Neutrophil (primary cell): ENCODE results near the gene ATXN3.
"Not testable (repeated sequence)": the region's sequence is repeated elsewhere in the genome, so short reads cannot be mapped to it uniquely, and the experiment has no call there.

Experiments used
- H3K27ac ChIP-seq: fragments of 200-600 bp; sonication (generic); 2 replicates; pipeline ENCODE4 v1.5.1; 2016; ENCODE audit warnings: mild to moderate bottlenecking, moderate library complexity
- H3K27me3 ChIP-seq: fragments of 200-600 bp; sonication (generic); 2 replicates; pipeline ENCODE4 v1.6.0; 2016; ENCODE audit warnings: mild to moderate bottlenecking
- H3K36me3 ChIP-seq: fragments of 200-600 bp; sonication (generic); 2 replicates; pipeline ENCODE4 v1.5.1; 2017
- H3K4me1 ChIP-seq, 2 experiments: fragments of 200-600 bp in 1 of 2; sonication (generic) in 1 of 2; 1 replicate in 1 of 2; 2 replicates in 1 of 2; pipeline versions ENCODE4 v1.5.1 to v1.6.1; 2013 to 2016; ENCODE audit warnings: low read depth in 1 of 2, low read length in 1 of 2, mild to moderate bottlenecking in 1 of 2, moderate library complexity in 1 of 2; ENCODE audit not compliant: control insufficient read depth in 1 of 2, insufficient read depth in 1 of 2
- H3K4me3 ChIP-seq, 2 experiments: fragments of 200-600 bp in 1 of 2; sonication (generic) in 1 of 2; 1 replicate in 1 of 2; 2 replicates in 1 of 2; pipeline ENCODE4 v1.5.1; 2013 to 2016; ENCODE audit warnings: low read depth in 1 of 2, low read length in 1 of 2, mild to moderate bottlenecking in 1 of 2, moderate library complexity in 1 of 2
- H3K9me3 ChIP-seq: fragments of 200-600 bp; sonication (generic); 2 replicates; pipeline ENCODE4 v1.5.1; 2016
- TF ChIP-seq, protein P1 (sequence below): fragments of 200-600 bp; sonication (generic); IDR thresholded peaks from 2 replicates; pipeline ENCODE4 v1.5.1; 2016; ENCODE audit warnings: antibody characterized with exemption

Gene ATXN3

DNA sequence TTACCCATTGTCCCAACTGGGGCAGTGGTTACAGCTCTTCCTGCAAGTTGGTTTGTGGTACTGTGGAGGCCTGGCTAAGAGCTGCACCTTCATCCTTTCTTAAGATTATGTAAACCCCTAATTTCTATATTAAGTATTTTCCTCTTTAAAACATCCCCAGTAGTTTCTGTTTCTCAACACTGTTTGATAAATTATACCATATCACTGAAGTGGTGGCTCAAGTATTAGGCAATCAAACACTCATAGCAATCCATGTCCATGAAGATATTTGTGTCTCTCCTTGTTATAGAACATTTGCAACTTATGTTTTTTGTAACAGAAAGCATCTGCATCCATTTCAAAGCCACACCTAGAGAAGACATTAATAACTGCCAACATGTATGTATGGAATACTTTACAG is 31.8 kb downstream of the ATXN3 start:
- Histone ChIP-seq H3K27ac (no peak overlapping the region), H3K4me3 (no peak overlapping the region), H3K9me3 (no peaks in the 10 kb centered on the region), H3K36me3 (peaks cover 73% of the 10 kb centered on the region), H3K4me1 (peaks cover 0 to 6% of the 10 kb centered on the region in 2 experiments), H3K27me3 (no peaks in the 10 kb centered on the region)
- TF ChIP-seq, protein P1, sequence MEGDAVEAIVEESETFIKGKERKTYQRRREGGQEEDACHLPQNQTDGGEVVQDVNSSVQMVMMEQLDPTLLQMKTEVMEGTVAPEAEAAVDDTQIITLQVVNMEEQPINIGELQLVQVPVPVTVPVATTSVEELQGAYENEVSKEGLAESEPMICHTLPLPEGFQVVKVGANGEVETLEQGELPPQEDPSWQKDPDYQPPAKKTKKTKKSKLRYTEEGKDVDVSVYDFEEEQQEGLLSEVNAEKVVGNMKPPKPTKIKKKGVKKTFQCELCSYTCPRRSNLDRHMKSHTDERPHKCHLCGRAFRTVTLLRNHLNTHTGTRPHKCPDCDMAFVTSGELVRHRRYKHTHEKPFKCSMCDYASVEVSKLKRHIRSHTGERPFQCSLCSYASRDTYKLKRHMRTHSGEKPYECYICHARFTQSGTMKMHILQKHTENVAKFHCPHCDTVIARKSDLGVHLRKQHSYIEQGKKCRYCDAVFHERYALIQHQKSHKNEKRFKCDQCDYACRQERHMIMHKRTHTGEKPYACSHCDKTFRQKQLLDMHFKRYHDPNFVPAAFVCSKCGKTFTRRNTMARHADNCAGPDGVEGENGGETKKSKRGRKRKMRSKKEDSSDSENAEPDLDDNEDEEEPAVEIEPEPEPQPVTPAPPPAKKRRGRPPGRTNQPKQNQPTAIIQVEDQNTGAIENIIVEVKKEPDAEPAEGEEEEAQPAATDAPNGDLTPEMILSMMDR: no peak

DNA sequence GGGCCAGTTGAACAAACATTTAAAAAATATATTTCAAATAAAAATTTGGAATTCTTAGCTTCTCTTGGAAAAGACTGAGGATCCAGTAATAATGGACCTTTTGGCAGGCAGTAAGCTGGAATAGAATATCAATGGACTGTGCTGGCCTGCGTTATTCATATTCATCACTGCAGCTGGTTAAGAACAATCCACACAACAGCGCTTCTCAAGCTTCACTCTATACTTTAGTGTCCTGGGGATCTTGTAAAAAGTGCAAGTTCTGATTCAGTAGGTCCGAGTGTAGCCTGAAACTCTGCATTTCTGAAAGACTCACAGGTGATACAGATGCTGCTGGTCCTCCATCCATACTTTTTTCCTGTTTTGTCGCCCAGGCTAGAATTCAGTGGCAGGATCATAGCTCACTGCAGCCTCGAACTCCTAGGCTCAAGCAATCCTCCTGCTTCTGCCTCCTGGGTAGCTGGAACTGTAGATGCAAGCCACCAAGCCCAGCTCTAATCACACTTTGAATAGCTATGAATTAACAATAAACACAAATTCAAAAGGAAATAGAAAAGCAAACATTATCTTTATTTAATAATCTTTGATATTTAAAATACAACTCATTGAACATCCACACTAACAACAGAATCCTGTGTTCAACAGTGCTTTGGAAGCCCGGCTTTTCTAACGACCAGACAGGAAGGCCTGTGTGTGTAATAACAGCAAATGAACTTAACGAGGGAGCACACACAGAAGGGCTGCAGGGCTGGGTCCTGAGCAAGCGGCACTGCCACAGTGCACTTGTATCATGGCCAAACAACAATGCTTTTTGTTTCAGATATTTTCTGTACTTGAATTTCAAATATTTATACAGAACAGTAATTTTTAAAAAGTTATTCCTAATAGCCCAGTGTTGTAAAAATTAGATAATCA is 48.1 kb downstream of the ATXN3 start:
- no peak overlapping the region for H3K27ac ChIP-seq
- H3K9me3 ChIP-seq: no peaks in the 10 kb centered on the region
- TF ChIP-seq, protein P1: no peak
- no peaks in the 10 kb centered on the region for H3K4me1 ChIP-seq
- peaks cover 36% of the 10 kb centered on the region for H3K36me3 ChIP-seq
- H3K27me3 ChIP-seq: no peaks in the 10 kb centered on the region
- H3K4me3 ChIP-seq: no peak overlapping the region

DNA sequence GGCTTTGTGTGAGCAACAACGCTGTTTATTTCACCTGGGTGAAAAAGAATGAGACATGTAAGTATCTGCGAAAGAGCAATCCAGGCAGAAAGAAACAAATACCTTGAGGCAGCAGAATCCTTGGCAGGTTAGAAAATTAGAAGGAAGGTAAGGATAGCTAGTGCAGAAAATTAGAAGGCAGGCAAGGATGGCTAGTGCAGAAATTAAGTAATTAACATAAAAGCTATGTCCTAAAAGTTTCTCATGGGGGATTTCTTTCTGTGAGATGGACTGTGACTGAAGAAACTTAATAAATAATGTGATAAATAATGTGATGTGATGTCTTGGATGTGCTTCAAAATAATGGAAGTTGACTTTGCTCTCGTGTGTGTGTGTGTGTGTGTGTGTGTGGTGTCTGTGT is 56.6 kb downstream of the ATXN3 start:
- peaks cover 4% of the 10 kb centered on the region for H3K9me3 ChIP-seq
- no peak overlapping the region for H3K27ac ChIP-seq
- no peaks in the 10 kb centered on the region for H3K4me1 ChIP-seq
- H3K36me3 ChIP-seq: peaks cover 3% of the 10 kb centered on the region
- H3K4me3 ChIP-seq: no peak overlapping the region
- H3K27me3 ChIP-seq: no peaks in the 10 kb centered on the region
- TF ChIP-seq, protein P1: no peak

DNA sequence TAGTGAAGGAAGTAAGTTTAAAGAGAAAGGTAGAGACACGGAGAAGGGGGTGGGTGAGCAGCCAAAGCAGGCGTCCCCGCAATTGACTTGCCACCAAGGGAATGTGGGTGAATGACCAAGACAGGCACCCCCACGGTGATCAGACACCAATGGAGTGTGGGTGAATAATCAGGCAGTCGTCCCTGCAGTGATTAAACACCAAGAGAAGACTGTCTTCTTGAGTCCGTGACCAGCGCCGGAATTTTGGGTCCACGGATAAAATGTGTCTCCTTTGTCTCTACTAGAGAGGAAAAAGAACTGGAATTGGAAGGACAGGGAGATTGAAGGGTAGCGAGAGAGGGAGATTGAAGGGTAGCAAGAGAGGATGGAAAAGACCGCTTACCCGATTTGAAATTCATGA is 57.2 kb downstream of the ATXN3 start:
- H3K4me3 ChIP-seq, H3K27me3 ChIP-seq, H3K4me1 ChIP-seq, H3K27ac ChIP-seq, H3K9me3 ChIP-seq, H3K36me3 ChIP-seq: not testable (repeated sequence)

DNA sequence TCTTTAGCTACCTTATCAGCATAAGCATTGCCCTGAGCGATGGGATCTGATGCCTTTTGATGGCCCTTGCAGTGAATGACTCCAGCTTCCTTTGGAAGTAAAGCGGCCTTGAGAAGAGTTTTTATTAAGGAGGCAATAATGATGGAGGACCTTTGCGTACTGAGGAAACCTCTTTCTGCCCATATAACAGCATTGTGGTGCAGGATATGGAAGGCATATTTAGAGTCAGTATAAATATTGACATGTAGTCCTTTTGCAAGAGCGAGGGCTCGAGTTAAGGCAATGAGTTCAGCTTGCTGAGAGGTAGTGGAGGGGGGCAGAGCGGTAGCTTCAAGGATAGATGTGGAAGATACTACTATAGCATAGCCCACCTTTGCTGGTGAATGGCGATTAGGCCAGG is 60.5 kb downstream of the ATXN3 start:
- H3K9me3 ChIP-seq, H3K27me3 ChIP-seq, H3K4me1 ChIP-seq, H3K36me3 ChIP-seq, H3K4me3 ChIP-seq, H3K27ac ChIP-seq: not testable (repeated sequence)

DNA sequence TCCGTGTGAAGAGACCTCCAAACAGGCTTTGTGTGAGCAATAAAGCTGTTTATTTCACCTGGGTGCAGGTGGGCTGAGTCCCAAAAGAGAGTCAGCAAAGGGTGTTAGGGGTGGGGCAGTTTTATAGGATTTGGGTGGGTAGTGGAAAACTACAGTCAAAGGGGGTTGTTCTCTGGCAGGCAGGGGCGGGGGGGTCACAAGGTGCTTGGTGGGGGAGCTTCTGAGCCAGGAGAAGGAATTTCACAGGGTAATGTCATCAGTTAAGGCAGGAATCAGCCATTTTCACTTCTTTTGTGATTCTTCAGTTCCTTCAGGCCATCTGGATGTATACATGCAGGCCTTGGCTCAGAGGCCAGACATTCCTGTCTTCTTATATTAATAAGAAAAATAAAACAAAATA is 64.6 kb downstream of the ATXN3 start:
- H3K4me3 ChIP-seq, H3K36me3 ChIP-seq: not testable (repeated sequence)

DNA sequence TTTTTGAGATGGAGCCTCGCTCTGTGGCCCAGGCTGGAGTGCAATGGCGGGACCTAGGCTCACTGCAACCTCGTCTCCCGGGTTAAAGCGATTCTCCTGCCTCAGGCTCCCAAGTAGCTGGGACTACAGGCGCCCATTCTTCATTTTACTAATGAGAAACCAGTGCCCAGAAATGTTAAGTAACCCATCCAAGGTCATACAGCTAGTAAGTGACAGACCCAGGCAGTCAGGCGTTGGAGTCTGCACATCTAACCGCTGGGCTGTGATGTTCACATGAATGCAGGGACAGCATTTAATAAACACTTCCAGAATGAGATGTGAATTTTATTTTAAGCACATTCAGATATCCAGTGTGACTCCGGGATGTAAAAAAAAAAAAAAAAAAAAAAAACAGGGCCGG is 65.2 kb downstream of the ATXN3 start:
- Histone ChIP-seq H3K36me3 (peaks cover 3% of the 10 kb centered on the region), H3K27ac (no peak overlapping the region), H3K9me3 (peaks cover 3% of the 10 kb centered on the region), H3K27me3 (no peaks in the 10 kb centered on the region), H3K4me1 (peaks cover 19 to 36% of the 10 kb centered on the region in 2 experiments), H3K4me3 (no peak overlapping the region)
- TF ChIP-seq, protein P1: no peak

More for the DNA sequence above, 64.6 kb downstream of the ATXN3 start:
- H3K27me3 ChIP-seq, H3K27ac ChIP-seq, H3K9me3 ChIP-seq: not testable (repeated sequence)
- H3K4me1 ChIP-seq: peaks cover 19 to 36% of the 10 kb centered on the region in 2 experiments
